GM18499 (cell line): ENCODE results near the gene POLR1A.

ENCODE experiments used
- ATAC-seq: cut with Tn5 transposase; IDR thresholded peaks from one replicate; pipeline ENCODE4 v1.9.1; 2021; ENCODE audit warnings: moderate number of reproducible peaks; ENCODE audit not compliant: insufficient read depth, unreplicated experiment

POLR1A gene

GRCh38 chr2:86039178-86039962 is 66.3 kb downstream of the POLR1A start:
- ATAC-seq, result no peak

DNA sequence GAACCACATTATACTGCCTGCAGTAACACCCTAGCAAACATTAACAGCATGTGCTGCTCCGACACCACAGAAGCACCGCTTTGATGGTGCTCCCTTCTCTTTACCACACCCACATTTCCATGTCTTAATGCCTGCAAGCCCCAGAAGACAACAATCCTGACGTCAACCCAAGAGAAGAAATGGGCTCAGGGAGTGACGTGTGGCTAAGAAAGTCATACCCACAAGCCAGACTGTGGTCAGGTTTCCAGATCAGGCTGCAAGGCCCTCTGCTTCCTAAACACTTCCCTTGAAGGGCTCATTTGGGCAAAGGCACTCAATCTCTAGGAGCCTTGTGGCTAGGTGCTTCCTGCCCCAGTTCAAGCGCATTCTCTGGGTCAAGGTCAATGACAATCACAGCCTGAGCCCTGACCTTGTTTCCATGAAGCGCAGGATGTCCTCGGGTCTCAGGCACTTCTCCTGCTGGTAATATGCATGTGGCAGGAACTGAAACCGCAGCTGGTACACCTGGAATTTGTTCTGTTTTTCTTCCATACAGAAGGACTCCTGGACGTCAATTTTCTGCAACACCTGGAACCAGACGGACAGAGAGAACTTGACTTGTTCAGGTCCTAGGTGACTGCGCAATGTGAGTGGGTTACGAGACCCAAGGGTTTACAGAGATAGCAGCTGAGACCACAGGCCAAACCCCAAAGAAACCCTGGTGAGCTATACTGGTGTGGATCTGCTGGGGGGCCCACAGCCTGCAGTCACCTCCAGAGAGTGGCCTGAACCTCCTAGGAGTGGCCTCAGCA is 67.2 kb downstream of the POLR1A start:
- ATAC-seq, result no peak

DNA sequence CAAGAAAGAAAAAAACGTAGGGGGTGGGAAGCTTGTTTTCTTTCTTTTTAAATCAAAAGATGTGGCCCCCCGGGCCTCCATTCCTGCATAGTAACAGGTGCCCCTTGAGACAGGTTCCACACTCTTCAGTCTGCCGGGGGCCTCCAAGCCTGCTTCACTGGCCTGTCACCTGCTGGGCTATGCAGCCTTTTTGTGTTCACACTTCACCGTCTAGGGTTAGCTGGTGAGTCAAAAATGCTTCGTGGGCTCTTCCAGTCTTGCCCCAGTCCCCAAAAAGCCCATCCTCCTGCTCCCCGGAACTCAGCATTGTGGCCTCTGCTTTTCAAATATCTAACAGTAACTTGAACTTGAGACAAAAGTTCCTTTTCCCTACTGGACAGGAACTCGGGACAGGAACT is 67.9 kb downstream of the POLR1A start:
- no peak for ATAC-seq

DNA sequence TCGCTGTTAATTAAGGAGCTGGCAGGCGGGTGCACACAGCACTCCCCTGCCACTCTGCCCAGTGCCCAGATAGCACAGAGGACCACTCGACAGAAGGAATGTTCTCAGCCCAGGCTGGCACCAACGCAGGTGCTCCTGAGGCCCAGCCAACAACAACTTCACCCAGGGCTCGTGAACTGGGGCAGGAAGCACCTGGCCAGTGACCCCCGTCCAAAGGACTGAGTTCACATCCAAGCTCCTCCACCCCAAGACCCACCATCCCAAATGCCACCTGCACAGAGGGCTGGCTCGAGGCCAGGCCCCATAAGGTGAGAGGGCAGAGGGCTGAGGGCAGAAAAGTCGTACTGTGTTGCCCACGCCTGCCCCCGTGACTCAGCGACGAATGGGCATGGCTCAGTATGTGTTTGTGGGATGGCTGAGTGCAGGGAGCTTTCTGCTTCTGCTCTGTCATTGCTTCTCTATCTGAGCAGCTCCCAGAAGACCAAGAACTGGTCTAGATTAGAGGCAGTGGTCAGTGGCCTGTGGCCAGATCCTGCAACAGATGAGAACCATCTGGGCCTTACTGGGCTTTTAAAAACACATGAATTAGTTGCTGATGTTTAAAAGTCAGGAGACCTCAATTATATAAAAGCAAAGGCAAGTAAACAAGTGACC is 68.4 kb downstream of the POLR1A start:
- ATAC-seq, result no peak

GRCh38 chr2:86036669-86037138 is 69.0 kb downstream of the POLR1A start:
- no peak for ATAC-seq

DNA sequence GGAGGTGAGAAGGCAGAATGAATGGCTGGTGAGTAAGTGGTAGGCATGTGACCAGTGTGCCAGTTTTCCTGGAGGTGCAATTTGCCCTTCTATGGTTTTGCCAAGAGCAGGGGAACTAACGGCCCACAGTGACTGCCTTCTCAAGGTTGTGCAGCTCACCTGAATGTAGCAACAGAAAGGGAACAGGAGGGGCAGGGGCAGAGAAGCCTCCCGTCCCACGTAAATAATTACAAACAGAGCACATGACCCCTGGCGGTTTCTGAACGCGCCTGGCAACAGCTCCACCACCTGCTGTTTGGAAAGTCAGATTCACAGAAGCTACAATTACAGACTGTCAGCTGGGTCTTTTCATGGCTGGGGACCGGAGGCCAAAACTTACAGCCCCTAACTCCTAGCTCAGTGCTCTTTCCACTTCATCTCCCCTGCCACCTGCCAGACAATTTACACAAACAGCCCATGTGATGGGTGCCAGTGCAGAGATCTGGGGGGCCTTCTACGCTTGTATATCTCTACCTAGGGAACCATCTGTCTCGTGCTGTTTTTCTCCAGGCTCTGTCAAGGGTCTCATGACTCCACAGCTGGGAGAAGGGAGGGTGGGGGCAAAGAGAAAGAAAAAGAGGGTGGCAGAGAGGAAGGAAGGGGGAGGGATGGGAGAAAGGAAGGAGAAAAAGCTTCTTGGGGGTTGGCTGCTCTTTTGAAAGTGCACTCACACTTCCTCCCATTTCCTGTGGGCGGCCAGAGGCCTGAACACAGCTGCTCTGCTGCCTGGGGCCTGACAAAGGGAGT is 69.6 kb downstream of the POLR1A start:
- peak; percentile 55 for ATAC-seq

DNA sequence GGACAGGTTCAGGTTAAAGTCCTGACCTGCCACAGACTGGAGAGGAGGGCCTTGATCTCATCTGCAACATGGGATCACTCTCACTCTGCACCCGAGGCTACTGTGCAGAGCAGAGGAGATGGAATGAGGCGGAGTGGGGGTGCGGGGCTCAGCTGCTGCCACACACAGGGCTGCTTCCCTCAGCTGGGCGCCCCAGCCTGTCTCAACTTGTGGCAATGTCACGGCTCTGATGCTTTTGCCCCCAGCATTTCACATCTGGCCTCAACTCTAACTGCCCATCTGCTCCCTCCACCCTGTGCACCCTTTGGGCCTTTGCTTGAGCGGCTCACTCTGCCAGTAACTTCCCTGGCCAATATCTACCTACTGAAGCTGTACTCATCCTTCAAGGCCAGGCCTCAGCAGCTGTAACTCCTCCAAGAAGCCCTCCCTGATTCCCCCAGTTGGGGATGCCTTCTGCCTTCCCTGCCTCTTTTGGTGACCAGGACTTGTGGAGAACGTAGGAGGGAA is 70.3 kb downstream of the POLR1A start:
- ATAC-seq, result no peak

- no peak for ATAC-seq
Measured at GRCh38 chr2:86033751-86034692, 71.7 kb downstream of the POLR1A start.

- no peak for ATAC-seq
Measured at GRCh38 chr2:86032861-86033595, 72.7 kb downstream of the POLR1A start.

DNA sequence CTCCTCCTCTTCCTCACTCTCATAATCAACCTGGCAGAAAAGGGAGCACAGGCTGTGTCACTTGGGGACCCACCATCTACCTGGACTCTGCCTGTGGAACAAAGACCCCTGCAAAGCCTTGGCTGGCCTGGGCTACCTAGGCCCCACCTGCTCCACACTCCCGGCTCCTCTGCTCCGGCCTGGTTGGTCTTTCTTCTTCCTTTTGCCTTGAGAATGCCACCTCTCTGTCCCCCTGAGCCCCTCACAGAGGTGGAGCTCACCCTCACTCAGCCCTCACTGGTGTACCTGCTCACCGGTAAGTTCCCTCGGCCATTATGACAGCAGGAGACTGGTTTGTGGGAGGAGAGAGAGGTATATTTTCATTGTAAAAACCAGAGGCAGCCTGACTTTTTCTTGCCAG is 74.1 kb downstream of the POLR1A start:
- no peak for ATAC-seq

- no peak for ATAC-seq
Measured at GRCh38 chr2:86031151-86031550, 74.5 kb downstream of the POLR1A start.

DNA sequence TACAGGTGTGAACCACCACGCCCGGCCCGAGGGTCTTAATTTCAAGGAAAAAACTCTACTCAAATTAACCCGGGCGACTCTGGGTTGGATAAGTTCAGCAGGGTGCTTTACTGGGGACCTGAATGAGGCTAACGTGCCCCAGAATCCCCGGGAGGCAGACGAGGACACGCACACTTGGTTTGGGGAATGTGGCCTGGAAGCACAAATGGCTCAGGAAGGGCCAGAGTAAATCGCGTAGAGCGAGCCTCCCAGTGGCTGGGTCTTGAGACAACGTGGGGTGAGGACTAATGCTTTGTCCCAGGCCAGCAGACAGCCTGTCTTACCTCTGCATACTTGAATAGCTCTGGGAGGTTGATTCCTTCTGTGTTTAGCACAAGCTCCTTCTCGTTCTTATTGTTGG is 75.8 kb downstream of the POLR1A start:
- no peak for ATAC-seq

DNA sequence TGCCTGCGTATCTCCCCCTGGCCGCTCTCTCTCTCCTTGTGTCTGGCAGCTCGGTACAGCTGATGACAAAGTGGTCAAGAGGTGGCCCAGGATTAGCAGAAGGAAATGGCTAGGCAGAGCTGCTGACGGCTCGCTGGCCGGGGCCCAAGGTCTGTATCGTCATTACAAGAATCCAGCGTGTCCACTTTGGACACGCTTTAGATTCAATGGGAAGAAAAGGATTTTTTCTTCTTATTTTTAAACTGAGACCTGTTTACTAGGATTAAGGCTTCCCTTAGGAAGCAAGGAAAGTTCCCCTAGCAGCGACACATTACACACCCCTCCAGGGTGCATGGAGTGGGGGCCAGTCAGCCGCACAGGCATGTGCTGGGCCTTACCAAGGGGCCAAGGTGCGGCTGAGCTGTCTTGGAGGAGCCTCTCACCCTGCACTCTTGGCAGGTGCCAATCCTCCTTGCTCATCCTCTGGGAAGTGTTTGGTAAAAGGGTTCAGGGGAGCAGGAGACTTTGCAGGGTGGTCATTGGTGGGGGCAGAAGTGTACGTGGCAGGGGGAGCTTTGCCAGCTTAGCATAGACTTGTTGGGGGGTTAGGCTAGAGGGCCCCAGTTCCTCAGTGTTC is 76.8 kb downstream of the POLR1A start:
- no peak for ATAC-seq

DNA sequence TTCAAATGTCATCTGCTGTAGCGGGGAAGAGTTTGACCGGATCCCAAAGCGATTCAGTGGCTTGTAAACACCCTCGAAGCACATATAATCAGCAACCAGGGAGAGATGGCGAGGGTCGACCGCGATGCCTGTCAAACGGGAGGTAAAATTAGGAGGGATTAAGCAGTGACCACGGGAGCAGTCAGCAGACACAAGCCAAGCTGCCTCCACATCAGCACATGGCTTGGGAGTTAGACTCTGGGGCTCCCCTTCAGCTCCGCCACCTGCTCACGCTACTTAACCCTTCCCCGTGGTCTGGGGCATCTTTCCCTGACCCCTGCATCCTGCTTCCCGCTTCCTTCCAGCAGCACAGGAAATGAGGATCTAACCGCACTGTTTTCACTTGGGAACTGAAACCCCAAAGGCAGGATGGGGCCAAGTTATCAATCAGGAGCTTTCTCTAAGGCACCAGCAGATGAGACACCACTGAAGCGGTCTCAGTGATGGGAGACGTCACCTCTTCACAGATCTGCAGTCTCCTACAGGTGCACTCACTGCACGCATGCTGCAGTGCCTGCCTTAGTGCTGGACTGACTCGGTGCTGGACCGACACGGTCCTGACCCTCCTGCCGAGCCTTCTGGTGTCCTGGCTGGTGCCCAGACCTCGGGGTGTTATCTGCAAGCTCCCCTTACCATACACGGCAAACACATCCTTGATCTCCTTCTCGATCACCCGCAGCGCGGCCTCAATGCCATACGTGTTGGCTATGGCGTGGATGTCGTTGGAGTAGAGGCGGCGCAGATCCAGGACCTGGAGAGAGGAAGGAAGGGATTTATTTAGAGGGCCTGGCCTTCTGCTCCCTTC is 77.5 kb downstream of the POLR1A start:
- ATAC-seq, result no peak

- ATAC-seq, result no peak
Measured at GRCh38 chr2:86027196-86027921, 78.3 kb downstream of the POLR1A start.

- no peak for ATAC-seq
Measured at GRCh38 chr2:86026744-86027065, 79.0 kb downstream of the POLR1A start.
